ENCODE measurements around the gene CRTC3.

- no peak for TF ChIP-seq FOXM1 (IDR thresholded peaks at IDR 0.05; ENCODE audit: borderline replicate concordance)
- no peak for TF ChIP-seq ZNF384 (IDR thresholded peaks at IDR 0.05)
- no peak for TF ChIP-seq NFRKB (IDR thresholded peaks at IDR 0.05)
- no peak for TF ChIP-seq PKNOX1 (IDR thresholded peaks at IDR 0.05)
- no peak for TF ChIP-seq HDGF (IDR thresholded peaks at IDR 0.05; ENCODE audit: borderline replicate concordance)
- TF ChIP-seq FOXK2 (IDR thresholded peaks at IDR 0.05), result no peak
- no peak for TF ChIP-seq BHLHE40 (IDR thresholded peaks at IDR 0.05; ENCODE audit: borderline replicate concordance)
- TF ChIP-seq ELF4 (IDR thresholded peaks at IDR 0.05), result no peak
- no peak for TF ChIP-seq SUZ12 (IDR thresholded peaks at IDR 0.05)
- TF ChIP-seq ARNT (IDR thresholded peaks at IDR 0.05), result no peak
- TF ChIP-seq SP1 (IDR thresholded peaks at IDR 0.05), result no peak
- TF ChIP-seq CTBP1 (IDR thresholded peaks at IDR 0.05; ENCODE audit: borderline replicate concordance), result no peak
- no peak for TF ChIP-seq TARDBP (IDR thresholded peaks at IDR 0.05)
These were observed 32.3 kb upstream of the CRTC3 start for GRCh38 chr15:90497376-90497775.
